Measurements from ENCODE around the gene HBG2.
"Not testable (repeated sequence)": the region's sequence is repeated elsewhere in the genome, so short reads cannot be mapped to it uniquely, and the experiment has no call there.

The HBG2 gene

DNA sequence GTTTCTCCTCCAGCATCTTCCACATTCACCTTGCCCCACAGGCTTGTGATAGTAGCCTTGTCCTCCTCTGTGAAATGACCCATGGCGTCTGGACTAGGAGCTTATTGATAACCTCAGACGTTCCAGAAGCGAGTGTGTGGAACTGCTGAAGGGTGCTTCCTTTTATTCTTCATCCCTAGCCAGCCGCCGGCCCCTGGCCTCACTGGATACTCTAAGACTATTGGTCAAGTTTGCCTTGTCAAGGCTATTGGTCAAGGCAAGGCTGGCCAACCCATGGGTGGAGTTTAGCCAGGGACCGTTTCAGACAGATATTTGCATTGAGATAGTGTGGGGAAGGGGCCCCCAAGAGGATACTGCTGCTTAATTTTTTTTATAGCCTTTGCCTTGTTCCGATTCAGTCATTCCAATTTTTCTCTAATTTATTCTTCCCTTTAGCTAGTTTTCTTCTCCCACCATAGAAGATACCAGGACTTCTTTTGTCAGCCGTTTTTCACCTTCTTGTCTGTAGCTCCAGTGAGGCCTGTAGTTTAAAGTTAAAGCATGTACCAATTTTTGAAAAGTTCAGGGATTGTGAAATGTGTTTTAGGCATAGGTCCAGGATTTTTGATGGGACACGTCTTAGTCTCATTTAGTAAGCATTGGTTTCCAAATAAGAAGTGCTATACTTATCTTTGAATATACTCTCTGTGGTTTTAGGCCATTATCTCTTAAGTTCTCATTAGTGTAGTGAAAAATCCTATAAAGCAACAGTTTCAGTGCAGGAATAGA is at the start of gene HBG2:
HBG2 (minus strand) TSS at position 136 of the 768 bp plus-strand sequence; CDS start at position 83, 53 bp downstream.
- DNase-seq (ENCODE audit: low read depth in 2 of 2) = not testable (repeated sequence)

GRCh38 chr11:5304046-5304445 is 49.5 kb upstream of the HBG2 start:
- DNase-seq (ENCODE audit: low read depth in 2 of 2) = no peak

DNA sequence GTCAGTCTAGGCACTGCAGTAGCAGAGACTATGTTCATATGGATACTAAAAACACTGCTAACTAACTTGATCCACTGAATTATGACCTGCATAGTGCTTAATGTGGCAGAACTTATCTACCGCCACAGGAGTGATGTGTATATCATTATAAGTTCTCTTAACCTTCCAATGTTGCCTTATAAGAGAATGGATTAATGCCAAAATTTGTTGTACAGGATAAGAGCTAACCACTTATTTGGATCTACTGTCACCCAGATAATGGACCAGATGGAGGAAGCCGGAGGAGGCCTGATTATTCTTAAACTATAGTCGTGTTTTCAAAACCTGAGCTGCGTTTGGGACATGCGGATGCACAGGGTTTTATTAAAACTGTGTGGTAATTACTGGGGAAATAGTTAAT is 49.0 kb upstream of the HBG2 start:
- no peak for DNase-seq (ENCODE audit: low read depth in 2 of 2)

DNA sequence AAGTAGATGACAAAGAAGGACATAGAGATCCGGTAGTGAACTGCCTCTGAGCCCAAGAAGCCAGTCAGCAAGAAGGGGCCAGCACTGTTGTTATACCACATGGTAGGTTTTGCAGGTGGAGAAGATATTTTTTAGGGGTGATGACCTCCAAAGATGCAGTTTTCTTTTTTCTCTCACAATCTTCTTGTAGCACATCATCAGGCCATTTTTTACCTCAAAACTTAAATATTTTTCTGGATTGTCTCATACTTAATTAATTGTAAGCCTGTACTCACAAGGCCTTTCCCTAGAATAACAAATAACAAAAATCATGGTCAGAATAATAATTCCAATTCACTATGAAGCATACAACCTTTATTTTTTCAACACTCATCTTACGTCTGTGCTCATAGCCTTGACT is 47.3 kb upstream of the HBG2 start, which contains the start of gene OR51B4:
OR51B4 (minus strand) TSS at position 101 of the 400 bp plus-strand sequence; CDS start at position 101, 0 bp downstream.
- DNase-seq (ENCODE audit: low read depth in 2 of 2) = no peak

GRCh38 chr11:5300251-5300650 is 45.7 kb upstream of the HBG2 start:
- DNase-seq (ENCODE audit: low read depth in 2 of 2) = no peak

- no peak for DNase-seq (ENCODE audit: low read depth in 2 of 2)
Measured at GRCh38 chr11:5298451-5298850, 43.9 kb upstream of the HBG2 start.

DNA sequence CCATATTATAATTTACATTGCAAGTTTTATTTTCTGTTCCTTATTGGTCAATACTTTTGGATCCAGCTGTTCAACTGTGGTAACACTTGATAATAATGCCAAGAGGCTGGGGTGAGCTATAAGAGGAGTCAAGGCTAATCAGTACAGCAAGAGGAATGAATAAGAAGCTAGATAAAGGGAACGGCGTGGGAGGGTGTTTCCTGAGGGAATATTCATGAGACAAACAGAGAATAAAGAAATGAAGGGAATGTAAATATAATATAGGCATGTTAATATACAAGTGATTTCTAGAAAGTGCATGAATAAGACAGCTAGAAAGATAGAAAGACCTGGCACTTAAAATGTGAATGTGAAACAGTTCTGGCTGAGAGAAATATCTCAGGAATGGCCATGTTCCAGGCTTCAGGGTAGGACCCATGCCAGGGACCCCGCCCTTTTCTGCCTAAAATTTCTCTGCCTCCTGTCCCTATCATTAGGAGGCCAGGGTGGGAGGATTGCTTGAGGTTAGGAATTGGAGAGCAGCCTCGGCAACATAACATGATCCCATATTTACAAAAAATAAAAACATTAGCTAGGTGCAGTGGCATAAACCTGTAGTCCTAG is 43.2 kb upstream of the HBG2 start:
- DNase-seq (ENCODE audit: low read depth in 2 of 2) = no peak

DNA sequence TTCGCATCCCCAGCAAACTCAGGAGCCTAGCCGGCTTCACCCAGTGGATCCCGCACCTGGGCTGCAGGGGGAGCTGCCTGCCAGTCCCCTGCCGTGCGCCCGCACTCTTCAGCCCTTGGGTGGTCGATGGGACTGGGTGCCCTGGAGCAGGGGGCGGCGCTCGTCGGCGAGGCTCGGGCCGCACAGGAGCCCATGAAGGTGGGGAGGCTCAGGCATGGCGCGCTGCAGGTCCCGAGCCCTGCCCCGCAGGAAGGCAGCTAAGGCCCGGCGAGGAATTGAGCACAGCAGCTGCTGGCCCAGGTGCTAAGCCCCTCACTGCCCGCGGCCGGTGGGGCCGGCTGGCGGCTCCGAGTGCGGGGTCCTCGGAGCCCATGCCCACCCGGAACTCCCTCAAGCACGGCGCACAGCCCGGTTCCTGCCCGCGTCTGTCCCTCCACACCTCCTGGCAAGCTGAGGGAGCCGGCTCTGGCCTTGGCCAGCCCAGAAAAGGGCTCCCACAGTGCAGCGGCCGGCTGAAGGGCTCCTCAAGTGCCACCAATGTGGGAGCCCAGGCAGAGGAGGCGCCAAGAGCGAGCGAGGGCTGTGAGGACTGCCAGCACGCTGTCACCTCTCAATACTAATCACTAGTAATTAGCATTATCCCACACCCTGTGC is 39.9 kb upstream of the HBG2 start:
- DNase-seq (ENCODE audit: low read depth in 2 of 2) = not testable (repeated sequence)

GRCh38 chr11:5293028-5293427 is 38.4 kb upstream of the HBG2 start:
- DNase-seq (ENCODE audit: low read depth in 2 of 2) = no peak

DNA sequence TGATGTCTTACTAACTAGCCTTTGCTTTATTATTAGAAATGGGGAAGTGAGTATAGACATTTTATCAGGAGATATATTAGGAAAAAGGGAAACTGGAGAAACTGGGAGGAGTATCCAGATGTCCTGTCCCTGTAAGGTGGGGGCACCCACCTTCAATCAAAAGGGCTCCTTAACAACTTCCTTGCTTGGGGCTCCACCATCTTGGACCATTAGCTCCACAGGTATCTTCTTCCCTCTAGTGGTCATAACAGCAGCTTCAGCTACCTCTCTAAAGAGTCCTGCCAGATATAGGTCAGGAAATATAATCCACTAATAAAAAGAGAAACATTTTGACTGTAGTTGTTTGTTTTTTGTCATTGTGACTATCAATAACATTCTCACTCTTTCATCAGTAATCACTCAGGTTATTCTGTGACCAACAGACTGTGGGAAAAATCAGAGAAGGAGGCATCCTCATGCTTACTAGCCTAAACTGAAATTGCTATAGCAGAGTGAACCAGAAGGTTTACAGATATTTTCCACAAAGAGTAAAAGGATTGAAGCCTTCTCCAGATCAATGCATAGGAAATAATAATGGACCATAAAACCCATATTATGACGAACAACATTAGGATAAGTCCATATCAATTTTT is 36.7 kb upstream of the HBG2 start:
- no peak for DNase-seq (ENCODE audit: low read depth in 2 of 2)

DNA sequence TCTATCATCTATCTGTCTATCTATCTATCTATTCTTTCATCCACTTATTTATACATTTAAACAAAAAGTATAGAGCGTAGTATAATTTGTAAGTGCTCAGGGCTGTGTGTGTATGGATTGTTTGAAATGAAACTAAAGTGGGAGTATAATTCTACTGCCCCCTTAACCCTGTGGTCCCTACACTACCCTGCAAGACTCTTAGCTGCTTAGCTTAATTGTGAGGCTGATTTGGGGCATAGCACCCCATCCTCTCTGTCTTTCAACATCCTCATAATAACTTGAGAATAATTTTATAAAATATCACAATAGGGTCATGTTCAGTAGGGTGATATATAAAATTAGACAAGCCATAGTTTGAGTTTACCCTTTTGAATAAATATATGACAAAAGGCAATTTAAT is 35.5 kb upstream of the HBG2 start:
- no peak for DNase-seq (ENCODE audit: low read depth in 2 of 2)

DNA sequence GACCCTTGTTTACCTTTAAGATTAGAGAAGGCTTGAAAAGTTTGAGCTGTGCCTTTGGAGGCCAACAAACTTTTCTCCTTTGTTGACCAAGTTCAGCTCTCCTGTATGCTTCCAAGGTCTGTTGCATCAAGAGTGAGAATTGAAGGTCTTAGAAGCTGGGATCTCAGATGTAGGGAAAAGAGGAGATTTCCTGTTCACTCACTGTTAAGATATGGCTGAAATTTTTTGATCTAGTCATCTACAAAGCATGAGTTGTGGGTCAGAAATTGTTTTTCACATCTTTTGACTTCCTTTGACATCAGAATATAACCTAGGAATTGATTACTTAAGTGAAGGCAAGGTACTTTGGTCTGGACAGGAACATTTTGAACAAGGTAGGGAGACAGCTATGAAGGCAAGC is 35.1 kb upstream of the HBG2 start:
- no peak for DNase-seq (ENCODE audit: low read depth in 2 of 2)

DNA sequence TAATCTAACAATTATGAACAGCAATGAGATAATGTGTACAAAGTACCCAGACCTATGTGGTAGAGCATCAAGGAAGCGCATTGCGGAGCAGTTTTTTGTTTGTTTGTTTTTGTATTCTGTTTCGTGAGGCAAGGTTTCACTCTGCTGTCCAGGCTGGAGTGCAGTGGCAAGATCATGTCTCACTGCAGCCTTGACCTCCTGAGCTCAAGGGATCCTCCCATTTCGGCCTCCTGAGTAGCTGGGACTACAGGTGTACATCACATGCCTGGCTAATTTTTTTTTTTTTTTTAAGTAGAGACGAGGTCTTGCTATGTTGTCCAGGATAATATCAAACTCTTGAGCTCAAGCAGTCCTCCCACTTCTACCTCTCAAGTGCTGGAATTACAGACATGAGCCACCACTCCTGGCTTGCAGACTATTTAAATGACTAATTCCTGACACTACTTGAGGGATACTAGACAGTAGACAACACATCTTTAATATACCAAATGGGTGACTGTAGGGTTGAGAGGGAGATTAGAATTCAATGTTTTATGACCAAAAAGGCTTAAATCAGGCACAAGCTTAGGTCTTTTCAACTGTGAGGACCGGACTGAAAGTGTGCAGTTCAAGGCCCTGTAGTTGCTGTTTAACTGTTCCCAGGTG is 34.4 kb upstream of the HBG2 start:
- DNase-seq (ENCODE audit: low read depth in 2 of 2) = no peak

- no peak for DNase-seq (ENCODE audit: low read depth in 2 of 2)
Measured at GRCh38 chr11:5288108-5288905, 33.7 kb upstream of the HBG2 start.

DNA sequence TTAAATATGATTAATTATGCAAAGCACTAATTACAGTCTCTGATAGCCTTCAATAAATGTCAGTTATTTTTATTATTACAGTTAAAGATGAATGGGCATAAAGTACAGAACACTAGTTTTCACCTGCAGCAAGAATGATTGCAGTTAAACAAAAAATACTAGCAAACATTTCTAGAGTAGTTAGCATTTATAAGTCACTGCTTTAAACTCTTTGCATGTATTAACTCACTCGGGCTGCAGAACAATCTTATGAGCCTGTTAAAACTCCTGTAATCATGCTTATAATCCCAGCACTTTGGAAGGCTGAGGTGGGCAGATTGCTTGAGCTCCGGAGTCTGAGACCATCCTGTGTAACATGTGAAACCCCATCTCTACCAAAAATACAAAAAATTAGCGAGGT is 32.3 kb upstream of the HBG2 start:
- no peak for DNase-seq (ENCODE audit: low read depth in 2 of 2)

GRCh38 chr11:5286351-5286750 is 31.8 kb upstream of the HBG2 start:
- DNase-seq (ENCODE audit: low read depth in 2 of 2) = no peak

DNA sequence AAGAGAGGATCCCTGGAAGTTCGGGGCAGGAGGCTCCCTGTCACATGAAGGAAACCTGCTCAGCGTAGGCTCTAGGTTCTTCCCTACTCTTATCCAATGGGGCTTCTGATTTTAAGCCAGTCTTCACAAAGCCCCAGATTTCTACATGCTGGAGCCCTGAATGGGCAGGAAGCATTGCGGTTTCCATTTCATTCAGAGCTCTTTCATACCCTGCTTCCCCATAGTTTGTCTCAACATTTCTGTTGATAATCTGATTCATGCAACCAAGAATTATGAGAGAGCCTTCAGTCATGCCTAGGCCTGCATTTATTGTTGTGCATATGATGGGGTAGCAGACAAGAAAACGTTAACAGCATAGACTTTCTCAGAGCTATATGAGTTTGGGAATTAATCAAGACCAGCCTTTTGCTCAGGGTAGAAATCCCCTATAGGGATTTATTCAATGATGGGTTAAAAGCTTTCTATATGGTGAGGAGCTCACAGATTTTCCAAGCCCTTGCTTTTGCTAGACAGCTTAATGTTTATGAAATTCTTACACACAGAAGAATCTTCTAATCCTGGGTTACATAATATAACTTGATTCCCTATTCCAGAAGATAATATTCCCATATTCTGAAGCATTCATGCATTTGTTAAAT is 31.2 kb upstream of the HBG2 start:
- no peak for DNase-seq (ENCODE audit: low read depth in 2 of 2)

DNA sequence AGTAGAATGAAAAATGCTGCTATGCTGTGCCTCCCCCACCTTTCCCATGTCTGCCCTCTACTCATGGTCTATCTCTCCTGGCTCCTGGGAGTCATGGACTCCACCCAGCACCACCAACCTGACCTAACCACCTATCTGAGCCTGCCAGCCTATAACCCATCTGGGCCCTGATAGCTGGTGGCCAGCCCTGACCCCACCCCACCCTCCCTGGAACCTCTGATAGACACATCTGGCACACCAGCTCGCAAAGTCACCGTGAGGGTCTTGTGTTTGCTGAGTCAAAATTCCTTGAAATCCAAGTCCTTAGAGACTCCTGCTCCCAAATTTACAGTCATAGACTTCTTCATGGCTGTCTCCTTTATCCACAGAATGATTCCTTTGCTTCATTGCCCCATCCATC is 30.1 kb upstream of the HBG2 start:
- no peak for DNase-seq (ENCODE audit: low read depth in 2 of 2)

- DNase-seq (ENCODE audit: low read depth in 2 of 2) = no peak
Measured at GRCh38 chr11:5283882-5284281, 29.3 kb upstream of the HBG2 start.

DNA sequence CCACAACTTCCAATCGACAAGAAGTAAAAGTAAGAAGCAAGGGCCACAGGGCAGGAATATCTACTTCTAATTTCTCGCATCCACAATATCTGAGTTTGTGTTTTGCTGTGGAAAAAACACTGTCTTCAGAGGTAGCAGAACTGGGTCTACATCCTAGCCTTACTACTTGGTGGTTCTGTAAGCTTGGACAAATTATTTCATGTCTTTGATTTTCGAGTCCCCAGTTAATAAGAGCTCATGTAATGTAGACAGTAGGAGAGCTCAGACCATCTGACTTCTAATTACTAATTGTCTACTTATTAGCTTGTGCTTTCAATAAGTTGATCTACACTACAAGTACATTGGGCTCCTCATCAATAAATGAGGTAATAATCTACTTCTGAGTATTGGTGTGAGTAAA is 28.5 kb upstream of the HBG2 start:
- DNase-seq (ENCODE audit: low read depth in 2 of 2) = no peak

GRCh38 chr11:5282628-5283027 is 28.0 kb upstream of the HBG2 start:
- no peak for DNase-seq (ENCODE audit: low read depth in 2 of 2)

All from stimulated activated CD4-positive, alpha-beta T cell treated with anti-CD3 and anti-CD28 coated beads, Interleukin-12 subunit alpha, Interleukin-12 subunit beta, amount 100 ng/mL, for 24 hours (primary cell).